SK-N-SH (cell line): ENCODE results near the gene PARD3B.

Experiments used
- CTCF ChIP-seq: fragments of 200-600 bp; sonication (generic); IDR thresholded peaks from 2 replicates; pipeline ENCODE4 v1.6.1; 2017; ENCODE audit warnings: antibody characterized with exemption, mild to moderate bottlenecking, moderate library complexity
- EP300 ChIP-seq, 2 experiments: IDR thresholded peaks; 2 replicates each; pipeline versions ENCODE4 v1.4.0 to v1.6.1; 2012; ENCODE audit warnings: borderline replicate concordance in 1 of 2, low read depth in 1 of 2, low read length in 1 of 2
- FOXJ3 ChIP-seq: sonication (generic); formaldehyde crosslinking; IDR thresholded peaks from 2 replicates; pipeline ENCODE4 v1.5.1; 2020; ENCODE audit warnings: mild to moderate bottlenecking, missing genetic modification reagents
- NFIC ChIP-seq: IDR thresholded peaks from 2 replicates; pipeline ENCODE4 v1.4.0; 2012; ENCODE audit warnings: borderline replicate concordance
- REST ChIP-seq: IDR thresholded peaks from 2 replicates; pipeline ENCODE4 v1.6.1; 2012; ENCODE audit warnings: mild to moderate bottlenecking, low read depth, low read length, moderate library complexity
- RFX5 ChIP-seq: IDR thresholded peaks from 2 replicates; pipeline ENCODE4 v1.6.1; 2012; ENCODE audit warnings: mild to moderate bottlenecking, improper control_type of control experiment, low read length
- TEAD4 ChIP-seq: IDR thresholded peaks from 2 replicates; pipeline ENCODE4 v1.4.0; 2012; ENCODE audit warnings: mild to moderate bottlenecking, borderline replicate concordance; ENCODE audit not compliant: insufficient read depth
- YY1 ChIP-seq: IDR thresholded peaks from 2 replicates; pipeline ENCODE4 v1.4.0; 2012; ENCODE audit warnings: low read depth, mild to moderate bottlenecking

- TF ChIP-seq TEAD4, result no peak
- no peak for TF ChIP-seq YY1
- peak; percentile 15; the same call in 1 of the 2 replicates for TF ChIP-seq CTCF
- TF ChIP-seq EP300 (IDR thresholded peaks at IDR 0.05; ENCODE audit: borderline replicate concordance in 1 of 2, low read depth in 1 of 2, low read length in 1 of 2), result no peak
- no peak for TF ChIP-seq FOXJ3 (CRISPR knock-in tag)
- no peak for TF ChIP-seq RFX5
- TF ChIP-seq REST, result no peak
- TF ChIP-seq NFIC, result no peak
Measured at GRCh38 chr2:204977914-204978313, 432.6 kb downstream of the PARD3B start.
